Stimulated activated naive CD4-positive, alpha-beta T cell treated with Interleukin-2 at 50 U/mL for 16 hours (primary cell): Measurements from ENCODE around the gene C1orf198.

Source experiments
- DNase-seq: peaks from one replicate; lab custom pipeline; 2025; lab: John Stamatoyannopoulos, UW

C1orf198 gene, protein sequence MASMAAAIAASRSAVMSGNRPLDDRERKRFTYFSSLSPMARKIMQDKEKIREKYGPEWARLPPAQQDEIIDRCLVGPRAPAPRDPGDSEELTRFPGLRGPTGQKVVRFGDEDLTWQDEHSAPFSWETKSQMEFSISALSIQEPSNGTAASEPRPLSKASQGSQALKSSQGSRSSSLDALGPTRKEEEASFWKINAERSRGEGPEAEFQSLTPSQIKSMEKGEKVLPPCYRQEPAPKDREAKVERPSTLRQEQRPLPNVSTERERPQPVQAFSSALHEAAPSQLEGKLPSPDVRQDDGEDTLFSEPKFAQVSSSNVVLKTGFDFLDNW

DNA sequence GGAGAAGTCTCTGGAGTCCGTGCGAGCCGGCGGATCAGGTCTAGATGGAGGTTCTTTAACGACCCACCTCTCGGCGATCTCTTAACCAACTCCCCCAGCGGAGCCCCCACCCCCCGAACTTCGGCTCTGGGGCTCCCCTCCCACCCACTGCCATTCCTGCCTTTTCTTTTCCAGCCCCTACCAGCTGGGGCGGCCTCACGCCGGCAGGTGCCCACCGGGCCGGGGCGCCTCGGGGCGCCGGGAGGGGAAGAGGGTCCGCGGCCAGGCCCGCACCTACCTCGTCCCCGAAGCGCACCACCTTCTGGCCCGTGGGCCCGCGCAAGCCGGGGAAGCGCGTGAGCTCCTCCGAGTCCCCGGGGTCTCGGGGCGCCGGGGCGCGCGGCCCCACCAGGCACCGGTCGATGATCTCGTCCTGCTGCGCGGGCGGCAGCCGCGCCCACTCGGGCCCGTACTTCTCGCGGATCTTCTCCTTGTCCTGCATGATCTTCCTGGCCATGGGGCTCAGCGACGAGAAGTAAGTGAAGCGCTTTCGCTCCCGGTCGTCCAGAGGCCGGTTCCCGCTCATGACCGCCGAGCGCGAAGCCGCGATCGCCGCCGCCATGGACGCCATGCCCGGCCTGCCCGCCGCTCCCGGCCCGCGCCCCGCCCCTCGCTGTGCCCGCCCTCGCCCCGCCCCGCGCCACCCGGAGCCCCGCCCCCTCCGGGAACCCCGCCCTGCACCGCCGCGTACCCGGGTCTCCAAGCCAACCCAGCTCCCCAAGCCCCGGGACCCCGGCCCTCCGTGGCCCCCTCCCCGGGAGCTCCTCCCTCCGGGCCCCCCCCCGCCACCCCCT lies at the start of gene C1orf198:
Gene C1orf198 (minus strand): TSS at position 619 of the 833 bp plus-strand sequence. CDS start 9 bp downstream, at position 610.
- peak; percentile 63 for DNase-seq

GRCh38 chr1:230917284-230918135 lies 49.2 kb upstream of the C1orf198 start:
- peak; percentile 62 for DNase-seq

- DNase-seq, result no peak
Measured at GRCh38 chr1:230916587-230917283, 48.4 kb upstream of the C1orf198 start.

DNA sequence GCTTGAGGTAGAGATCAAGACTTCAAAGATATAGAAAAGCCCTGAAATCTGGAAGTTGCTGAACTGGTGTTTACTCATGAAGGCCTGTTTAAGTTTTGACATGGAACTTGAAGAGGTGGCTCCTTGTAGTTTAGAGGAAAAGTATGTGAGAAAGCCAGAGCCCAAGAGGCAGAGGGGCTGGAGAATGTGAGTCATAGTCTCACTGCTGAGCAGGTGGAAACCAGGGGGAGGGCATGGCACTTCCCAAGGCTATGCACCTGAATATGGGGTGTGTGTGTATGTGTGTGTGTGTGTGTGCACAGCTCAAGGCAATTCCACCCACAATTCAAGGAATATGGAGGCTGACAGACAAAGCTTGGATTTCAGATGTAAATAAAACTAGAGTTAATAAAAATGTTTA lies 46.8 kb upstream of the C1orf198 start:
- DNase-seq, result no peak

- no peak for DNase-seq
Measured at GRCh38 chr1:230913496-230913895, 45.2 kb upstream of the C1orf198 start.

DNA sequence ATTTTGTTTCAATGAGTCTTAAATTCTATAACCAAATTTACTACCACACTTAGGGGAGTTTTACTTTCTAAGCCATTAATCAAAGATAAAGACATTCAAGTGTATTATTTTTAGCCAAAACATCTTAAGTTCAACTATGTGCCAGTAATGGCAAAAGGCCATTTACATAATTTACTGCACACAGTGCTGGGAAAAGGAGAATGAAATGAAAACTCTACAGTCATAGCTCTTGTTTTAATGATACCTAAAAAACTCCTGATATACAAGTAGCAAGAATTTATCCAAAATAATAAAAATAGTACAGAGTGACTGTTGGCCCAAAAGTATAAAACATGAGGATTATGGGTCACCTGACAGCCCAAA lies 42.4 kb upstream of the C1orf198 start:
- no peak for DNase-seq

DNA sequence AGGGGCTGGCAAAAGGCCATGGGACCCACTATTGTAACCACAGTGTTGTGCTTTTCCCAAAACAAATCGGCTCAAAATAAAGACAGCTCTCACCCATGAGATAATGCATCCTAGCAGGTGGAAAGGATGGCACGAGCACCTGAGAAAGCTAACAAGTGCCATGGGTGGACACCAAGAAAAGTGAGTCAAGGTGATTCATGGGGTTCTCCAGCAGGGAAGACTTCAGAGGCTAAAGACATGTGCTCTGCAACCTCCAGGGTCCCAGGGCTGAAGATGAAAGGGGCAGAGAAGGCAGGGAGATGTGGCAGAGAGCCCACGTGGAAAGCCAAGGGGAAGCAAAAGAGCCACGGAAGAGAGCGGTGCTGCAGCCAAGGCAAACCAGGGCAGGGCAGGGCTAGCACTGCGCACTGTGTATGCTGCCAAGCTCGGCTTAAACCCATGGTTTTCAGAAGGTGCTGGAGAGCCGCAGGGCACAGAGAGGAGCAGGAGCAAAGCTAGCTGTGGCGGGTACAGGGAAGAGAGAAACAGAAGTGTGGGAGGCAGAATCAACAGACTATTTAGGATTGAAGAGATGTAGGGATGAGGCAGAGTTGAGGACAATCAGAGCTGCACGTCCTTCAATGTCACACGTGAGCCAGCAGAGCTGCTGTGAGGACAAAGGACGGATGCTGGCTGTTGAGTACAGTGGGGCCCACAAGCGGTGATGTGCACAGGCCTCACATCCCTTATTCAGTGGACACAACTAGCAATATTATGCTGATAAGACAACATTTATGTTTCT lies 41.8 kb upstream of the C1orf198 start:
- DNase-seq, result no peak

DNA sequence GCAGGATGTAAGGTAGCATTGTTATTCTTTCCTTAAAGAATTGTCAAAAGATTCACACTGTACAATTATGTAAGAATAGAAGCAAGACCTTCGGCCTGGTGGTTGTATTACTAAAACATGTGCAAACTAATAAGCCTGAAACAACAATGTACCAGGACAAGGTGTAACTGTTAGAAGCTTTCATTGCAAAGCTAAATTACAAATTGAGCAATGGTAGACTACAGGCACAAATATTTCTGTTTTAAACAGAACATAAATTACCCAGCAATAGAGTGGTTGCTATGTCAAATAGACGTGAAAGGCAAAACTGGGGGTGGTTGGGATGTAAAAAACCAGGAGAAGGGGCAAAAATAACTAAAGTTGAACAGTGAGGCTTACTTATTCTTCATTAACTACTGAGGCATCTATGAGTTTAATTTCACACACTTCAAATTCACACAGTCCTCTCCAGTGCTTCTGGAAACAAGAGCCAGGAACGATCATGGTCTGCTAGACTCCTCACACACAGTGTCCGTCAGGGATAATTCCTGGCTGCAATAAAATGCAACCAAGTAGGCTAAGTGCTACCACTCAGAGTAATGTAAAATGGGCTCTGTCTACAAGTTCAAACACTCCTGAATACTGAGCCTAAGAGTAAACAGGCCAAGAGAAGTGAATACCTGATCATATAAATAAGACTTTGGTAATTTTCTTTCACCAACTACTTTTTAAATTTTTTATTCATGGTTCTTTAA lies 39.3 kb upstream of the C1orf198 start:
- DNase-seq, result no peak

- no peak for DNase-seq
Measured at GRCh38 chr1:230906226-230906625, 37.9 kb upstream of the C1orf198 start.

GRCh38 chr1:230905733-230906132 lies 37.4 kb upstream of the C1orf198 start:
- no peak for DNase-seq

GRCh38 chr1:230902349-230902923 lies 34.1 kb upstream of the C1orf198 start:
- DNase-seq, result no peak

DNA sequence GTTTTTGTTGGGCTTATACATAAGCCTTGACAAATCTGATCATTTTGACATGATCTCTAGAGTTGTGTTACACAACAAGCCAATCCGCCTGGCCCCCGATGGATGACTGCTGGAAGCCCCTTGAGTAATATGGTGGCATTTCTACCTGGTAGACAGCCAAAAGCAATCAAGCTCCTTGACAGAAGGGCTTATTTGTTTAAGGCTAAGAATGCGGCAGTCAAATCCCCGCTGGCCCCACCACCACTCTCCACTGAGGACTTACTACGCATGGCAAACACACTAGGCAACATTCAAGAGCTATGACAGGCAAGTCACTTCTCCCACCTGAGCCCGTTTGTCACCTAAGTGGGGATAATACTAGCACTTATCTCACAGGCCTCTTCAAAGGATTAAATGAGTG lies 33.4 kb upstream of the C1orf198 start:
- no peak for DNase-seq

- DNase-seq, result no peak
Measured at GRCh38 chr1:230900984-230901383, 32.7 kb upstream of the C1orf198 start.

- no peak for DNase-seq
Measured at GRCh38 chr1:230899841-230900251, 31.5 kb upstream of the C1orf198 start.

GRCh38 chr1:230898748-230899147 lies 30.4 kb upstream of the C1orf198 start:
- no peak for DNase-seq

DNA sequence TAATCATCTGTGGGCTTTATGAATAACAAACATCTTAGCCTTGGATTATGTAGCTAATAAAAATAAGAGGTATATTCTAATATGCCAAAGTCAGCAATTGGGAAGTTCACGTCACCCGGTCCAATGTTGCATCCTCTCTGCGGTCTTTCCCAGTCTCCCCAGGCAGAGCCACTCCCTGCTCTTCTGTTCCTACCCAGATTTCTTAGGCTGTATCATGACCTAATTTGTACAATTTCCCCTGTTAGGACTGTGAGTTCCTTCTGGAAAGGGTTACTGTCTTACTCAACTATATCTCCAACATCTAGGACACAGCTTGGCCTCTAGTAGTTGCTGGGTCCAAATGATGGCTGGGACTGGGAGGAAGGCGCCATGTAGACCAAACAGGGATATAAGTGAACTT lies 29.8 kb upstream of the C1orf198 start:
- no peak for DNase-seq

GRCh38 chr1:230896779-230897178 lies 28.5 kb upstream of the C1orf198 start:
- no peak for DNase-seq

- DNase-seq, result no peak
Measured at GRCh38 chr1:230895452-230895851, 27.1 kb upstream of the C1orf198 start.

GRCh38 chr1:230894664-230895063 lies 26.3 kb upstream of the C1orf198 start:
- no peak for DNase-seq

- DNase-seq, result no peak
Measured at GRCh38 chr1:230894032-230894431, 25.7 kb upstream of the C1orf198 start.
